PFSK-1 (cell line): ENCODE data around the gene ZNF135.

Source experiments
- FOXP2 ChIP-seq: optimal IDR thresholded peaks from 2 replicates; pipeline ENCODE3; 2011; ENCODE audit warnings: borderline replicate concordance, control low read depth, inconsistent platforms; ENCODE audit not compliant: insufficient read depth; ENCODE audit errors: extremely low read length, extremely low read depth
- POLR2AphosphoS5 ChIP-seq: IDR thresholded peaks from 2 replicates; pipeline ENCODE4 v1.6.1; 2012; ENCODE audit warnings: low read depth, mild to moderate bottlenecking, control low read depth, low read length, moderate library complexity
- REST ChIP-seq, 2 experiments: IDR thresholded peaks; 2 replicates each; pipeline versions ENCODE4 v1.6.1 to v1.8.0; 2011 to 2012; ENCODE audit warnings: low read depth in 2 of 2, low read length in 2 of 2, control low read depth in 1 of 2, inconsistent platforms in 1 of 2, mild to moderate bottlenecking in 1 of 2, moderate library complexity in 1 of 2; ENCODE audit not compliant: insufficient read depth in 1 of 2
- SIN3A ChIP-seq: IDR thresholded peaks from 2 replicates; pipeline ENCODE4 v1.6.1; 2012; ENCODE audit warnings: mild to moderate bottlenecking, low read length, moderate library complexity, borderline replicate concordance; ENCODE audit not compliant: insufficient read depth
- TAF1 ChIP-seq: IDR thresholded peaks from 2 replicates; pipeline ENCODE4 v1.6.1; 2012; ENCODE audit warnings: low read length, control low read depth, borderline replicate concordance; ENCODE audit not compliant: insufficient read depth

Gene ZNF135

DNA sequence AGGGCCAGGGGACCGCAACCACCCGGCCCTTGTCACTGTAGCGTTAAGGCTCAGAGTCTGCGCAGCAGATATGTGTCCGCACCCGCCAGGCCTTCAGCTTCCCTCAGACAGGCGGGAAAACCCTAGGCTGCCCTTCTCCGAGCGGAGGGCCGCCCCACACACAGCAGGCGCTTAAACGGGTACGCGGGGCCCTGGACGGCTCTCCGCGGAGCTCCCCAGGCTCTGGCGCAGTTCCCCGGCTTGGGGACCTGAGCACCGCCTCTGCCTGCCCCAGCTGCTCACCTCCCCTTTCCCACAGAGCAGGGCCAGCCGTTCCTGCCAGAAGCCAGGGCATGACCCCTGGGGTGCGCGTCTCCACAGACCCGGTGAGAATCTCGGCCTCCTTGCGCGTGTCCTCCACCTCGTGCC is 593 bp downstream of the ZNF135 start:
- TF ChIP-seq POLR2AphosphoS5 (no peak), FOXP2 (no peak), SIN3A (no peak), TAF1 (no peak), REST (IDR thresholded peaks at IDR 0.05; ENCODE audit: insufficient read depth in 1 of 2, low read depth in 2 of 2, low read length in 2 of 2) (no peak)

DNA sequence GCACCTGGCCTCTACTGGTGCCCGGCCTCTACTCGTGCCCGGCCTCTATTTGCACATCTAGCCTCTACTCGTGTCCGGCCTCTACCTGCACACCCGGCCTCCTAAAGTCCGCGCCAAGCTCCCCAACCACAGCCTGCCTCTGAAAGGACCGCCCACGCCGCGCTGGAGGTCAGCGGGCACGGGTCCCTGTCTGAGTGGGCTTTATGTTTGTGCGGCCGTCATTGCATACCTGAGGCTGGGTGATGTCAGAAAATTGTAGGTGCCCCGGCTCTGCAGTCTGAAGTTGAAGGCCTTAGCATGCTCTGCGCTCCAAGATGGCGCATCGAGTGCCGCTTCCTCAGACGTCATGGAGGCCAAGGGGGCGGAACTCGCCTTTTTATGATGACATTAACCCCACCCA is 1.1 kb downstream of the ZNF135 start:
- TF ChIP-seq SIN3A (no peak), POLR2AphosphoS5 (no peak), FOXP2 (no peak), TAF1 (no peak), REST (IDR thresholded peaks at IDR 0.05; ENCODE audit: insufficient read depth in 1 of 2, low read depth in 2 of 2, low read length in 2 of 2) (no peak)

DNA sequence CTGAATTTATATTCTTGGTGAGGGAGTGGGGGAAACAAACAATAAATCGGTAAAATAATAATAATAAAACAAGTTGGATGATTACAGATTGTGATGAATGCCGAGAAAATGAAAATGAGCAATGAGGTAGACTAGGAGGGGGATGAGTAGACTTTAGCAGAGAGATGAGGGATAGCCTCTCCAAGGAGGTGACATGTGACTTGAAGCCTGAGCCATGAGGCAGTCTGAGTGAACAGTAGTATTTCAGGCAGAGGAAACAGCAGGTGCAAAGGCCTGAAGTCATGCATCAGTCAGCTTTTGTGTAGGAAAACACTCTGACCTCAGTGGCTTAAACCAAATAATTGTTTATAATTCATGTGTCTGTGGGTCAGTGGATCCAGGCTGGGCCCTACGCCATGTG is 4.6 kb downstream of the ZNF135 start:
- TF ChIP-seq SIN3A (no peak), TAF1 (no peak), POLR2AphosphoS5 (no peak), FOXP2 (no peak), REST (IDR thresholded peaks at IDR 0.05; ENCODE audit: insufficient read depth in 1 of 2, low read depth in 2 of 2, low read length in 2 of 2) (no peak)

DNA sequence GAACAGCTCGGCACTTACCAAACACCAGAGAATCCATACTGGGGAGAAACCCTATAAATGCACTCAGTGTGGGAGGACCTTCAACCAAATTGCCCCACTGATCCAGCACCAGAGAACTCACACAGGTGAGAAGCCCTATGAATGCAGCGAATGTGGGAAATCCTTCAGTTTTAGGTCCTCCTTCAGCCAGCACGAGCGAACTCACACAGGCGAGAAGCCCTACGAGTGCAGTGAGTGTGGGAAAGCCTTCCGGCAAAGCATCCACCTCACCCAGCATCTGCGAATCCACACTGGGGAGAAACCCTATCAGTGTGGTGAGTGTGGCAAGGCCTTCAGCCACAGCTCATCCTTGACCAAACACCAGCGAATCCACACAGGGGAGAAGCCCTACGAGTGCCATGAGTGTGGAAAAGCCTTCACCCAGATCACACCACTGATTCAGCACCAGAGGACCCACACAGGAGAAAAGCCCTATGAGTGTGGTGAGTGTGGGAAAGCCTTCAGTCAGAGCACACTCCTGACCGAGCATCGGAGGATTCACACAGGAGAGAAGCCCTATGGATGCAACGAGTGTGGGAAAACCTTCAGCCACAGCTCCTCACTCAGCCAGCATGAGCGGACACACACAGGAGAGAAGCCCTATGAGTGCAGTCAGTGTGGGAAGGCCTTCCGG is 8.3 kb downstream of the ZNF135 start:
- no peak for TF ChIP-seq TAF1
- no peak for TF ChIP-seq POLR2AphosphoS5

- TF ChIP-seq REST (IDR thresholded peaks at IDR 0.05; ENCODE audit: insufficient read depth in 1 of 2, low read depth in 2 of 2, low read length in 2 of 2) (no peak), FOXP2 (no peak), TAF1 (no peak)
Measured at GRCh38 chr19:58079792-58080191, 20.7 kb downstream of the ZNF135 start.

DNA sequence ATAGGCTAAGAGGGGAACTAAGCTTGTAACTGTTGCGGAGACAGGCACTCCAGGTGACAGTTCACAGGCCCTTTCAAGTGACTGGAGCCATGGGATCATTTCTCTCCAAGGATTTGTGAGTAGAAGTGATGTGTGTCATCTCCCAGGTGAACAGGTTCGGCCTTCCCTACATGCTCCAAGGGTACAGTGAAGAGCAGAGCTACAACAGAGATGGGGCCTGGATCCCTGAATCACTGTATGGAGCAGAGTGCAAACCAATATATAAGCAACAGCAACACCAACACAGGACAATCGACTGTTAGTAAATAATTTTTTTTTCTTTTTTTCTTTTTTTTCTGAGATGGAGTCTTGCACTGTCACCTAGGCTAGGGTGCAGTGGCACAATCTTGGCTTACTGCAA is 23.9 kb downstream of the ZNF135 start:
- TF ChIP-seq FOXP2 (no peak), POLR2AphosphoS5 (no peak)
